Stomach (tissue), 9 donors: Measurements from ENCODE around the gene LYAR. TPM values are rescaled to one million over a fixed set of nuclear protein-coding genes. Genes with fewer than 3 reads are reported as not detected.

Source experiments
- DNase-seq, 2 donors: peaks; one replicate each; pipeline versions ENCODE4 v3.0.0 to v3.0.0-alpha.2; 2013 to 2019
- H3K27ac ChIP-seq, 5 donors: fragments of 200-600 bp in 4 of 5; sonication (generic) in 4 of 5; one replicate each; pipeline ENCODE4 v1.5.1; 2013 to 2019; ENCODE audit warnings: mild to moderate bottlenecking in 1 of 5, moderate library complexity in 1 of 5
- H3K27me3 ChIP-seq, 3 donors: fragments of 200-600 bp; sonication (generic); one replicate each; pipeline ENCODE4 v1.5.1; 2017 to 2019; ENCODE audit warnings: mixed run types in 1 of 3
- H3K36me3 ChIP-seq, 4 donors: fragments of 200-600 bp; sonication (generic); 1 replicate in 3 of 4; 2 replicates in 1 of 4; pipeline ENCODE4 v1.5.1; 2016 to 2019
- H3K4me1 ChIP-seq, 4 donors: fragments of 200-600 bp; sonication (generic); one replicate each; pipeline ENCODE4 v1.5.1; 2016 to 2019
- H3K4me3 ChIP-seq, 4 donors: fragments of 200-600 bp; sonication (generic) in 3 of 4; one replicate each; pipeline ENCODE4 v1.5.1; 2016 to 2019; ENCODE audit warnings: mild to moderate bottlenecking in 1 of 4
- H3K9me3 ChIP-seq, 4 donors: fragments of 200-600 bp; sonication (generic); one replicate each; pipeline ENCODE4 v1.5.1; 2016 to 2019
- EP300 ChIP-seq: sonication (generic); formaldehyde crosslinking; IDR thresholded peaks from one replicate; pipeline ENCODE4 v1.6.1; 2017; ENCODE audit warnings: antibody characterized with exemption
- POLR2A ChIP-seq, 4 donors: fragments of 450-650 bp; IDR thresholded peaks; one replicate each; pipeline ENCODE4 v1.6.1; 2016; ENCODE audit warnings: antibody characterized with exemption in 4 of 4, control low read depth in 2 of 4, mild to moderate bottlenecking in 1 of 4, moderate library complexity in 1 of 4
- POLR2AphosphoS5 ChIP-seq, 3 donors: sonication (generic); formaldehyde crosslinking; IDR thresholded peaks; one replicate each; pipeline ENCODE4 v1.6.1; 2016; ENCODE audit warnings: antibody characterized with exemption in 3 of 3
- WGBS, 5 donors: extraction: QIAGEN DNeasy Blood & Tissue Kit in 3 of 5; methylation state at CpG; one replicate each; pipeline versions ENCODE4 v1.1.5 to v1.1.7; 2013 to 2018; 5-methylcytosine and 5-hydroxymethylcytosine counted together
- intact Hi-C: fragments of 100-400 bp; cut with DNase I; formaldehyde crosslinking; loops from one replicate; pipeline ENCODE4 v1.15.1; 2023; ENCODE audit warnings: low total_unique reads
- polyA plus RNA-seq, 3 donors: library from polyadenylated mRNA; stranded (reverse); fragments of 200-250 nt; gene quantifications; one replicate each; pipeline ENCODE4 v1.2.3, GENCODE V29; 2013
- total RNA-seq, 5 donors: library from RNA; depleted of rRNA; stranded (reverse); fragments of >200 nt; gene quantifications; one replicate each; pipeline versions ENCODE4 v1.1.0 to v1.2.3, GENCODE V29; 2014 to 2016
- TF ChIP-seq, protein P1 (sequence below), 7 experiments: fragments of 450-650 bp in 4 of 7; fragments of 200-600 bp in 3 of 7; sonication (generic) in 3 of 7; IDR thresholded peaks; one replicate each; pipeline ENCODE4 v1.5.1; 2016 to 2019; ENCODE audit warnings: antibody characterized with exemption in 7 of 7, control low read depth in 2 of 7, mild to moderate bottlenecking in 1 of 7
- donor health status: healthy with polysubstance abuse.
- donor health status: Bipolar disorder and iron deficiency.
- donor health status: healthy.

LYAR gene
- total and polyA plus RNA-seq, 8 donors = 0.87 to 23.8 (median 8.5) TPM

DNA sequence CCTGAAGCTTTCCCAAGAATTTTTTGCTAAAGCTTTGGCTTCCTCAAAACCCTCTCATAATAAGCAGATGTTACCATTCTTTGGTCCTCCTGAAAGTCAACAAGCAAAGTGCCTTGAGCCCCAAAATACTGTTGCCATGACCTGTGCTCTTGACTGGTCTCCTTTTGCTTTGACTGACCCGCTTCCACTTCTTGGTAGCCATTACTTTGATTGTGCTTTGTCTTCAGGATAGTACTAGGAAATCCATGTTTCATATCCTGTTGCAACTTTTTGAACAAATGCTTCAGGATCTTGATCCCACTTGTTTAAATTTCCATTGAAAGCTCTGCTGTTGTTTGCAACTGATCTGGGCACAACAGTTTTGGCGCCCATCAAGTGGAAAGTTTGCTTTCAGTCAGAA is 56.3 kb downstream of the LYAR start:
- TF ChIP-seq, protein P1, sequence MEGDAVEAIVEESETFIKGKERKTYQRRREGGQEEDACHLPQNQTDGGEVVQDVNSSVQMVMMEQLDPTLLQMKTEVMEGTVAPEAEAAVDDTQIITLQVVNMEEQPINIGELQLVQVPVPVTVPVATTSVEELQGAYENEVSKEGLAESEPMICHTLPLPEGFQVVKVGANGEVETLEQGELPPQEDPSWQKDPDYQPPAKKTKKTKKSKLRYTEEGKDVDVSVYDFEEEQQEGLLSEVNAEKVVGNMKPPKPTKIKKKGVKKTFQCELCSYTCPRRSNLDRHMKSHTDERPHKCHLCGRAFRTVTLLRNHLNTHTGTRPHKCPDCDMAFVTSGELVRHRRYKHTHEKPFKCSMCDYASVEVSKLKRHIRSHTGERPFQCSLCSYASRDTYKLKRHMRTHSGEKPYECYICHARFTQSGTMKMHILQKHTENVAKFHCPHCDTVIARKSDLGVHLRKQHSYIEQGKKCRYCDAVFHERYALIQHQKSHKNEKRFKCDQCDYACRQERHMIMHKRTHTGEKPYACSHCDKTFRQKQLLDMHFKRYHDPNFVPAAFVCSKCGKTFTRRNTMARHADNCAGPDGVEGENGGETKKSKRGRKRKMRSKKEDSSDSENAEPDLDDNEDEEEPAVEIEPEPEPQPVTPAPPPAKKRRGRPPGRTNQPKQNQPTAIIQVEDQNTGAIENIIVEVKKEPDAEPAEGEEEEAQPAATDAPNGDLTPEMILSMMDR (IDR thresholded peaks at IDR 0.05) = no peak
- no peak for TF ChIP-seq POLR2A (IDR thresholded peaks at IDR 0.05)
- TF ChIP-seq POLR2AphosphoS5 (IDR thresholded peaks at IDR 0.05) = no peak
- no peak for TF ChIP-seq EP300
- no peaks in the 10 kb centered on the region for H3K4me1 ChIP-seq
- WGBS, 5 donors = 89 to 99% (median 98%) methylated on average over 2 of the region's 2 CpGs
- peaks cover 5 to 41% (median 33%) of the 10 kb centered on the region in 4 donors for H3K36me3 ChIP-seq
- peaks cover 0 to 18% (median 6%) of the 10 kb centered on the region in 4 donors for H3K9me3 ChIP-seq
- H3K27me3 ChIP-seq = peaks cover 0 to 18% (median 8%) of the 10 kb centered on the region in 3 donors
- DNase-seq = no peak
- H3K4me3 ChIP-seq = no peak overlapping the region
- H3K27ac ChIP-seq = no peak overlapping the region
- intact Hi-C loops = no loop called here

DNA sequence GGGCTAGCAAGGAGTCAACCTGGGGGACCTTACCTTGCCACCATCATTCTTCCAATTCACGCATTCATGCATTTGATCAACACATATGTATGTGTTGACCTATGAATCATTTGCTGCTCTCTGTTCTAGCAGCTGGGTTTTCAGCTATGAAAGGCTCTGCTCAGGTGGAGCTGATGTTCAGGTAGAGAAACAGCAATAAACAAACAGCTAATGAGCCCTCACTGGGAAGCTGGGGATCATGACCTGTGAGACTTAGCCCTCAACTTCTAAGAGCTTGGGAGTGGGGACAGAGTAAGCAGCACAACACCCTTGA is 61.6 kb downstream of the LYAR start:
- H3K4me3 ChIP-seq = no peak overlapping the region
- H3K27me3 ChIP-seq = peaks cover 7 to 71% (median 41%) of the 10 kb centered on the region in 3 donors
- no peaks in the 10 kb centered on the region for H3K36me3 ChIP-seq
- DNase-seq = no peak
- H3K9me3 ChIP-seq = peaks cover 0 to 9% (median 4%) of the 10 kb centered on the region in 4 donors
- intact Hi-C loops = no loop called here
- TF ChIP-seq, protein P1 (IDR thresholded peaks at IDR 0.05) = no peak
- TF ChIP-seq EP300 (no peak), POLR2AphosphoS5 (IDR thresholded peaks at IDR 0.05) (no peak), POLR2A (IDR thresholded peaks at IDR 0.05) (no peak)
- no peak overlapping the region for H3K27ac ChIP-seq
- peaks cover 0 to 17% (median 0%) of the 10 kb centered on the region in 4 donors for H3K4me1 ChIP-seq
- WGBS, 5 donors = 48 to 79% (median 59%) methylated on average over 1 of the region's 1 CpG

DNA sequence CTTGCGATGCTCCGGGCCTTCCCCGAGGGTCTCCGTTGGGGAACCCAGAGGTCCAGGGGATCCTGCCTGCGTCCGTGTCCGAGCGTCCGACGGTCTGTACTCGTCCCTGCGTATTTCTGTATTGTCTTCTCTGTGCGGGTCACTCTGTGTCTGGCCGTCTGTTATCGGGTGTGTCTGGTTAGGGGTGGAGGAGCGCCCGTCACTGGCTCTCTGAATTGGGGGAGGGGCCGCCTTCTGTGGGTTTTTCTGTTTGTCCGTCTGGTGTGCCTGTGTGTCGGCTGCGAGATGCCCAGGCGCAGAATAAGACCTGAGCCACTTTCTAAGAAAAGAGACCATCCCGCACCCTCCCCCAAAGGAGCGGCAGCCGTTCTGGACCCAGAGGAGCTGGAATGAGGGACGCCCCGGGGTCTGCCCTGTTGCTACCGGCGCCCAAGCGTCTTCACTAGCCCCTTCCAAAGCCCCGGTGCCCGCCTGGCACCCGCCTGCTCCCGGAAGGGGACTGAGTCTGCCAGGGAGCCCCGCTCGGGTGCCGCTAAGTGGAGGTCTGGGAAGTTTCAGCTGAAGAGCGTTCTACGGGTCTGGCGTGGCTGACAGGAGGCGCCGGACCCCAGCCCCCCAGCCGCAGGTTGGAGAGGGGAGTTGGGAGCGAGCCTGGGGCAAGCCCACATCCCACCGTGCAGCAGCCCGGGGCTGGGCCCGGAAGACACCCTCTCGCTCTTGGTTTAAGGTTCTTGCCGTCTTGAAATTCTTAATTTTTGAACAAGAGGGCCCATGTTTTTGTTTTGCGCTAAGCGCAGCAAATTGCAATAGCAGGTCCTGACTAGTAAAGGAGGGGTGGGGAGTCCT is 62.2 kb downstream of the LYAR start:
- peaks cover 0 to 17% (median 0%) of the 10 kb centered on the region in 4 donors for H3K4me1 ChIP-seq
- no peak for TF ChIP-seq POLR2AphosphoS5 (IDR thresholded peaks at IDR 0.05)
- TF ChIP-seq, protein P1 (IDR thresholded peaks at IDR 0.05) = no peak
- WGBS, 5 donors = 8 to 14% (median 9%) methylated on average over 24 to 51 of the region's 51 CpGs

DNA sequence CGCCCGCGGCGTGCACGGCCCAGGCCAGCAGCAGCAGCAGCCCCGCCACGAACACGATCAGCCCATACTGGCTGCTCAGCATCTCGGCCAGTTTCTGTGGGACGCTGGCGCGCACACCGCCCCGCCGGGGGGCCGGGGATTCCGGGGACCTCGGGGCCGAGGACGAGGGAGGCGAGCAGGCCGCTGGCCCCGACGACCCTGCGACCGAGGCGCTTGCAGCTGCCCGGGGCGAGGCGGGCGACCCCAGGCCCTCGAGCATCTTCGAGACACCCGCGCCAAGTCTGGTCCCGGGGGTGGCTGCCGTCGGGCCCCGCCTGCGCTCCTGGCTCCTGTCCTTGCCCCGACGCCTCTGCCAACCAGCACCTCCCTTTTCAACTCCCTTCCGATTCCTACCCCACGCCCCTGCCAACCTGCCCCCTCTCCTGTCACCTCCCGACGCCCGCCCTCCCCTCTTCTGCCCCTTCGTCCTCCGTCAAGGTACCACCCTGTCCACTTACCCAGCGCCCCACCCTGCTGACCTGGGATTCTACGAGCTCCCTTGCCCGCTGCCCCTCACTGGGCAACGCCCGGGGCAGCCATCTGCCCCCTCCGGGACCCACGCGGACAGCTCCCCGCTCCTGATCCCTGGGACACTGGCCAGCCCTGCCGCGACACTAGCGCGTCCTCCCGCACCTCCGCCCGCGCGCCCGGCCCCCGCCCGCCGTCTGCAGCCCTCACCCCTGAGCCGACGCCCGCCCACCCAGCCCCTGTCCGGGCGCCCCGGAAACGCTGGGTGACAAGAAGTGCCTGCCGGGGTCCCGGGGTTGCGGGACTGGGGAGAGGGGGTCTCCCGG is 63.1 kb downstream of the LYAR start, which contains the start of gene OTOP1:
Gene OTOP1 (minus strand): TSS at position 324 of the 833 bp plus-strand sequence. CDS start 65 bp downstream, at position 259.
- intact Hi-C loops = no loop called here
- 12 to 19% (median 16%) methylated on average over 32 to 82 of the region's 82 CpGs for WGBS, 5 donors
- TF ChIP-seq POLR2AphosphoS5 (IDR thresholded peaks at IDR 0.05) (no peak), EP300 (no peak)
- TF ChIP-seq, protein P1 (IDR thresholded peaks at IDR 0.05) = no peak
- DNase-seq = no peak
- no peak within 1 kb of the TSS for H3K4me3 ChIP-seq
- peaks cover 7 to 86% (median 49%) of the 10 kb centered on the region in 3 donors for H3K27me3 ChIP-seq
- no peak within 1 kb of the TSS for H3K27ac ChIP-seq
- H3K9me3 ChIP-seq = peaks cover 0 to 5% (median 0%) of the 10 kb centered on the region in 4 donors
- no peaks in the 10 kb centered on the region for H3K36me3 ChIP-seq
- peaks cover 0 to 17% (median 0%) of the 10 kb centered on the region in 4 donors for H3K4me1 ChIP-seq

More for the DNA sequence above, 62.2 kb downstream of the LYAR start:
- peaks cover 7 to 77% (median 41%) of the 10 kb centered on the region in 3 donors for H3K27me3 ChIP-seq
- no peaks in the 10 kb centered on the region for H3K36me3 ChIP-seq
- peaks cover 0 to 5% (median 2%) of the 10 kb centered on the region in 4 donors for H3K9me3 ChIP-seq
- no peak for DNase-seq
- intact Hi-C loops = no loop called here
- H3K4me3 ChIP-seq = no peak overlapping the region
- no peak overlapping the region for H3K27ac ChIP-seq
